ENCODE measurements around the gene MORN1. TPM values are rescaled to one million over a fixed set of nuclear protein-coding genes. Genes with fewer than 3 reads are reported as not detected.
"Not testable (repeated sequence)": the region's sequence is repeated elsewhere in the genome, so short reads cannot be mapped to it uniquely, and the experiment has no call there.

Gene MORN1
- polyA plus RNA-seq, 1 of the 3 experiments (the other 2 are of a cell fraction): 16.3 TPM

DNA sequence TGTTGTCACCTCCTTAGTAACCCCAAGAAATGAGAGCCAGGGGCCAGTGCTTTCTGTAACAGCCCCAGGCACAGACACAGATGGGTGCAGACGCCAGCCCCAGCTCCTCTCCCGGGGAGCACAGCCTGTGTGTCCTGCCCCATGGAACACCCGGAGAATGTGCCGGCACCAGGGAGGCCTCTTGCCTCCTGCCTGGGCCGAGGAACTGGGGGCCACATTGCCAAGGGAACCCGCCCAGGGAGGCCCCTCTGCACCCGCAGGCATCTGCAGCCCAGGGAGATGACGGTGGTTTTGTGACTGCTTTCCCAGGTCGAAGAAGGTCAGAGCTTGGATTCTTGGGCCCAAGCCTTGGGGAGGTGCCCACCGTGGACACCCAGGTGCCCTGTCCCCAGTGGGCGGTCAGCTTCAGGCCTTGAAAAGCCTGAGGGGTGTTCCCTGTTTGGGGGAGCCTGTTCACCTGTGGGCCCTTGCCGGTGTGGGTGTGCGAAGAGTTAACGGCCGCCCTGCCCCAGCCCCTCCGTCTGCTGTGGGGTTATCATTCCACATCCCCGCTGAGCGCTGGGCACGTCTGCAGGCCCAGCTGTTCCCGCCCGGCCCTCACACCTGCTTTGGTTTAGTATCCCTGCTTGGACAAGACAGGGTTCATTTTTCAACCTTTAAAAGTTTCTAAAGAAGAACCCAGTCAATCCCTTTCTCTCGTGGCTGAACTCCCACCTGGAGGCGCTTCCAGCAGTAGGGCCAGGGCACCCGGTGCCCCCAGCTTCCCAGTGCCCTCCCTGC, 62.5 kb downstream of the MORN1 start:
- Histone ChIP-seq H3K9me3 (no peaks in the 10 kb centered on the region), H3K27me3 (ENCODE audit: insufficient read depth) (no peaks in the 10 kb centered on the region), H3K36me3 (replicated peaks in 1 of 2; ENCODE audit: control insufficient read depth in 1 of 2, insufficient read depth in 2 of 2, low read length in 1 of 2) (no peaks in the 10 kb centered on the region), H3K27ac (ENCODE audit: low read depth in 2 of 2, low read length in 1 of 2) (no peak overlapping the region; a peak in 1 of 4 replicates), H3K4me2 (no peak overlapping the region), H3K9ac (no peak overlapping the region), H4K20me1 (ENCODE audit: insufficient read depth) (no peaks in the 10 kb centered on the region), H3F3A (replicated peaks; ENCODE audit: insufficient read depth) (no peaks in the 10 kb centered on the region), H3K79me2 (ENCODE audit: insufficient read depth) (no peaks in the 10 kb centered on the region), H3K9me2 (no peaks in the 10 kb centered on the region), H2AFZ (ENCODE audit: low read depth) (no peak overlapping the region), H3K4me1 (ENCODE audit: control insufficient read depth in 1 of 2, insufficient read depth in 2 of 2, low read depth in 1 of 2, low read length in 1 of 2) (peaks cover 0 to 39% of the 10 kb centered on the region in 2 experiments; a peak in 1 of 4 replicates), H3K4me3 (ENCODE audit: low read depth in 2 of 2, low read length in 1 of 2) (no peak overlapping the region)
- ChIA-PET POLR2A (no interaction called here), CTCF (interaction anchor here (0.8 to 1.8 kb wide), 4 partner anchors 9 to 134 kb away, joined by 4 to 11 read pairs (median 5); partner anchors contain the start of gene FAAP20)
- WGBS (ENCODE audit: low lambda C conversion rate): 82% methylated on average over 8 of the region's 24 CpGs
- DNase-seq: no peak
- TF ChIP-seq, protein P1, sequence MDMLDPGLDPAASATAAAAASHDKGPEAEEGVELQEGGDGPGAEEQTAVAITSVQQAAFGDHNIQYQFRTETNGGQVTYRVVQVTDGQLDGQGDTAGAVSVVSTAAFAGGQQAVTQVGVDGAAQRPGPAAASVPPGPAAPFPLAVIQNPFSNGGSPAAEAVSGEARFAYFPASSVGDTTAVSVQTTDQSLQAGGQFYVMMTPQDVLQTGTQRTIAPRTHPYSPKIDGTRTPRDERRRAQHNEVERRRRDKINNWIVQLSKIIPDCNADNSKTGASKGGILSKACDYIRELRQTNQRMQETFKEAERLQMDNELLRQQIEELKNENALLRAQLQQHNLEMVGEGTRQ (IDR thresholded peaks at IDR 0.05; ENCODE audit: borderline replicate concordance, low read depth, low read length): no peak
- TF ChIP-seq, protein P2, sequence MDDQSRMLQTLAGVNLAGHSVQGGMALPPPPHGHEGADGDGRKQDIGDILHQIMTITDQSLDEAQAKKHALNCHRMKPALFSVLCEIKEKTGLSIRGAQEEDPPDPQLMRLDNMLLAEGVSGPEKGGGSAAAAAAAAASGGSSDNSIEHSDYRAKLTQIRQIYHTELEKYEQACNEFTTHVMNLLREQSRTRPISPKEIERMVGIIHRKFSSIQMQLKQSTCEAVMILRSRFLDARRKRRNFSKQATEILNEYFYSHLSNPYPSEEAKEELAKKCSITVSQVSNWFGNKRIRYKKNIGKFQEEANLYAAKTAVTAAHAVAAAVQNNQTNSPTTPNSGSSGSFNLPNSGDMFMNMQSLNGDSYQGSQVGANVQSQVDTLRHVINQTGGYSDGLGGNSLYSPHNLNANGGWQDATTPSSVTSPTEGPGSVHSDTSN (IDR thresholded peaks at IDR 0.05): no peak
- no peak for TF ChIP-seq RCOR1 (IDR thresholded peaks at IDR 0.05; ENCODE audit: low read length)
- TF ChIP-seq, protein P3, sequence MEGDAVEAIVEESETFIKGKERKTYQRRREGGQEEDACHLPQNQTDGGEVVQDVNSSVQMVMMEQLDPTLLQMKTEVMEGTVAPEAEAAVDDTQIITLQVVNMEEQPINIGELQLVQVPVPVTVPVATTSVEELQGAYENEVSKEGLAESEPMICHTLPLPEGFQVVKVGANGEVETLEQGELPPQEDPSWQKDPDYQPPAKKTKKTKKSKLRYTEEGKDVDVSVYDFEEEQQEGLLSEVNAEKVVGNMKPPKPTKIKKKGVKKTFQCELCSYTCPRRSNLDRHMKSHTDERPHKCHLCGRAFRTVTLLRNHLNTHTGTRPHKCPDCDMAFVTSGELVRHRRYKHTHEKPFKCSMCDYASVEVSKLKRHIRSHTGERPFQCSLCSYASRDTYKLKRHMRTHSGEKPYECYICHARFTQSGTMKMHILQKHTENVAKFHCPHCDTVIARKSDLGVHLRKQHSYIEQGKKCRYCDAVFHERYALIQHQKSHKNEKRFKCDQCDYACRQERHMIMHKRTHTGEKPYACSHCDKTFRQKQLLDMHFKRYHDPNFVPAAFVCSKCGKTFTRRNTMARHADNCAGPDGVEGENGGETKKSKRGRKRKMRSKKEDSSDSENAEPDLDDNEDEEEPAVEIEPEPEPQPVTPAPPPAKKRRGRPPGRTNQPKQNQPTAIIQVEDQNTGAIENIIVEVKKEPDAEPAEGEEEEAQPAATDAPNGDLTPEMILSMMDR (IDR thresholded peaks at IDR 0.05): no peak

DNA sequence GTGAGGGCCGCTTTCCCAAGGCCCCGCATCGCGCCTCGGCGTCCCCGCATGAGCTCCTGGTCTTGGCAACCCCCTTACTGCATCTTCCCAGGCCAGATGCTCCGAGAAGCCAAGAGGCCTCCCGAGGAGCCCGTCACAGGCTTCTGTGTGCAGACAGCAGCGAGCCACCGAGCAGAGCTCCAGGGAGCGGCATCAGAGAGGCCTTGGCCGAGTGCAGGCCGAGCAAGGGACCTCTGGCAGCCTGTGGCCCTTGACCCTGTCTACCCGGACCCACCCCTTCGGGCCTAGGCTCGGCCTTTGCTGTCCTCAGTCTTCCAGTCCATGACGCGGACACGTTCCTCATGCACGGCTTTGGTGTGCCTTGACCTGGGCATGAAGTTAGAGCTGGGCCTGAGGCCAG, 63.5 kb downstream of the MORN1 start:
- ChIA-PET CTCF (interaction anchor here (1.0 to 1.8 kb wide), 5 partner anchors 12 to 153 kb away, joined by 3 to 11 read pairs (median 4); partner anchors contain the start of gene FAAP20), POLR2A (no interaction called here)
- H3K4me2 ChIP-seq: no peak overlapping the region
- no peaks in the 10 kb centered on the region for H3K27me3 ChIP-seq (ENCODE audit: insufficient read depth)
- no peaks in the 10 kb centered on the region for H3K9me3 ChIP-seq
- H3F3A ChIP-seq (replicated peaks; ENCODE audit: insufficient read depth): no peaks in the 10 kb centered on the region
- no peak overlapping the region for H3K9ac ChIP-seq
- no peaks in the 10 kb centered on the region for H3K79me2 ChIP-seq (ENCODE audit: insufficient read depth)
- no peak for DNase-seq
- H3K27ac ChIP-seq (ENCODE audit: low read depth in 2 of 2, low read length in 1 of 2): peak overlapping the region in 1 of 2 experiments; percentile 86; a peak in 1 of 4 replicates
- WGBS (ENCODE audit: low lambda C conversion rate): 87% methylated on average over 19 of the region's 22 CpGs
- no peak overlapping the region for H2AFZ ChIP-seq (ENCODE audit: low read depth)
- no peaks in the 10 kb centered on the region for H3K9me2 ChIP-seq
- H3K4me3 ChIP-seq (ENCODE audit: low read depth in 2 of 2, low read length in 1 of 2): no peak overlapping the region
- H3K36me3 ChIP-seq (replicated peaks in 1 of 2; ENCODE audit: control insufficient read depth in 1 of 2, insufficient read depth in 2 of 2, low read length in 1 of 2): no peaks in the 10 kb centered on the region
- peaks cover 0 to 39% of the 10 kb centered on the region in 2 experiments; a peak in 1 of 4 replicates for H3K4me1 ChIP-seq (ENCODE audit: control insufficient read depth in 1 of 2, insufficient read depth in 2 of 2, low read depth in 1 of 2, low read length in 1 of 2)
- no peak for TF ChIP-seq TCF12 (IDR thresholded peaks at IDR 0.05)
- TF ChIP-seq FOXM1 (IDR thresholded peaks at IDR 0.05; ENCODE audit: low read depth): no peak
- no peak for TF ChIP-seq YY1 (IDR thresholded peaks at IDR 0.05; ENCODE audit: low read depth)
- TF ChIP-seq SIN3A (IDR thresholded peaks at IDR 0.05; ENCODE audit: borderline replicate concordance, low read depth, low read length): no peak
- TF ChIP-seq ELF1 (IDR thresholded peaks at IDR 0.05): no peak
- TF ChIP-seq SMC3 (IDR thresholded peaks at IDR 0.05; ENCODE audit: low read depth, low read length): no peak
- TF ChIP-seq EZH2phosphoT487 (IDR thresholded peaks at IDR 0.05; ENCODE audit: borderline replicate concordance, low read depth): no peak
- no peak for TF ChIP-seq TEAD4 (IDR thresholded peaks at IDR 0.05; ENCODE audit: borderline replicate concordance, insufficient read depth)
- no peak for TF ChIP-seq GABPA (IDR thresholded peaks at IDR 0.05; ENCODE audit: low read depth)
- no peak for TF ChIP-seq RXRA (IDR thresholded peaks at IDR 0.05; ENCODE audit: borderline replicate concordance, low read depth)
- TF ChIP-seq, protein P4, sequence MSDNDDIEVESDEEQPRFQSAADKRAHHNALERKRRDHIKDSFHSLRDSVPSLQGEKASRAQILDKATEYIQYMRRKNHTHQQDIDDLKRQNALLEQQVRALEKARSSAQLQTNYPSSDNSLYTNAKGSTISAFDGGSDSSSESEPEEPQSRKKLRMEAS (IDR thresholded peaks at IDR 0.05; ENCODE audit: low read depth): no peak
- no peaks in the 10 kb centered on the region for H4K20me1 ChIP-seq (ENCODE audit: insufficient read depth)

DNA sequence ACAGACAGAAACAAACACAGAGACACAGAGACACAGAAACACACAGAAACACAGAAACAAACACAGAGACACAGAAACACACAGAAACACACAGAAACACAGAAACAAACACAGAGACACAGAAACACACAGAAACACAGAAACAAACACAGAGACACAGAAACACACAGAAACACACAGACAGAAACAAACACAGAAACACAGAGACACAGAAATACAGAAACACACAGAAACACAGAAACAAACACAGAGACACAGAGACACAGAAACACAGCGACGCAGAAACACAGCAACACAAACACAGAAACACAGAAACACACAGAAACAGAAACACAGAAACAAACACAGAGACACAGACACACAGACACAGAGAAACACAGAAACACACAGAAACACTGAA, 64.2 kb downstream of the MORN1 start:
- H3K36me3 ChIP-seq (replicated peaks in 1 of 2; ENCODE audit: control insufficient read depth in 1 of 2, insufficient read depth in 2 of 2, low read length in 1 of 2); DNase-seq; H3K79me2 ChIP-seq (ENCODE audit: insufficient read depth); H3K4me3 ChIP-seq (ENCODE audit: low read depth in 2 of 2, low read length in 1 of 2); H3K9me3 ChIP-seq; H3K27me3 ChIP-seq (ENCODE audit: insufficient read depth); H2AFZ ChIP-seq (ENCODE audit: low read depth); H3K4me2 ChIP-seq; H3F3A ChIP-seq (replicated peaks; ENCODE audit: insufficient read depth); H3K9me2 ChIP-seq; POLR2A ChIA-PET; H3K9ac ChIP-seq; H4K20me1 ChIP-seq (ENCODE audit: insufficient read depth): not testable (repeated sequence)
- Histone ChIP-seq H3K4me1 (ENCODE audit: control insufficient read depth in 1 of 2, insufficient read depth in 2 of 2, low read depth in 1 of 2, low read length in 1 of 2) (peaks cover 0 to 39% of the 10 kb centered on the region in 2 experiments; a peak in 1 of 4 replicates), H3K27ac (ENCODE audit: low read depth in 2 of 2, low read length in 1 of 2) (peak overlapping the region in 1 of 2 experiments; percentile 86; a peak in 2 of 4 replicates)
- 80% methylated on average over 2 of the region's 2 CpGs for WGBS (ENCODE audit: low lambda C conversion rate)
- CTCF ChIA-PET: interaction anchor here (0.9 to 3.0 kb wide), 7 partner anchors 54 to 152 kb away, joined by 3 to 11 read pairs (median 5); partner anchors contain the start of gene FAAP20

Data from SK-N-SH (cell line).